HG03139 (cell line): ENCODE measurements around the gene OAF.

Experiments
- ATAC-seq: cut with Tn5 transposase; IDR thresholded peaks from one replicate; pipeline ENCODE4 v1.9.1; 2021; ENCODE audit not compliant: unreplicated experiment

OAF gene

GRCh38 chr11:120199613-120200012, 11.2 kb upstream of the OAF start:
- no peak for ATAC-seq

DNA sequence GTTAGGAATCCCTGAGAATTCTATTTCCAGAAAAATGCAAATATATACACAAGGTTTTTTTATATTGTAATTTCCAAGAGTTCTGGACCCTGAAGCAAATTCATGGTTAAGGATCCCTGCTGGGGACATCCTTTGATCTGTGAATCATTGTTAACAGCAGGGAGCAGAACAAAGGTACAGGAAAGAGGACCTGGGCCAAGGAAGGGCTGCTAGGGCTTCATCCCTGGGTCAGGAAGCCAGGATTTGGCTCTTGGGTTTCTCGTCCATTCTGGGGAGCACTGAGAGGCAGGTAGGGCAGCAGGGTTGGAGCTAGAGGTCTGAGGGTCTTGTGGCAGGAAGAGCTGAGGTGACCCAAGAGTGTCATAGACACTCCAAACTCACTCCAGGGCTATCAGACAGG, 10.2 kb upstream of the OAF start:
- no peak for ATAC-seq

- no peak for ATAC-seq
These were observed 9.2 kb upstream of the OAF start for GRCh38 chr11:120201653-120202052.

DNA sequence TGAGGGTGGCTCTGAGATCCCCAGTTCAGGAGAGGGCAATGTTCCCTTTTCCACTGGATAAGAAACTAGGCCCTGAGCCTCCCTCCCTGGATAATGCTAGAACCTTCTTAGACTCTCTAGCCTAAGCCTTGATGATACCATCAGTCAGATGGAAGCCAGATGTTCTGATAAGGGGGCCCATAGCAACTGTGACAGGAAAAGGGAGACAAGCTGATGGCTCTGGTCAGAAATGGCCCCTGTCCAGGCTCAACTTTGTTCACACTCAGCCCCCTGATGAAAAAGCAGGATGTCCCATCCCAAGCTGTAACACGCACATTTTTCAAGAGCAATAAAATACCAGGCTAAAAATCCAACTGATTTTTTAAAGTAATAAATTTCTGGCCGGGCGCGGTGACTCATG, 7.2 kb upstream of the OAF start:
- no peak for ATAC-seq

GRCh38 chr11:120205596-120206161, 5.2 kb upstream of the OAF start:
- no peak for ATAC-seq

GRCh38 chr11:120207512-120207911, 3.3 kb upstream of the OAF start:
- ATAC-seq, result no peak

- no peak for ATAC-seq
These were observed 2.8 kb upstream of the OAF start for GRCh38 chr11:120208001-120208441.

DNA sequence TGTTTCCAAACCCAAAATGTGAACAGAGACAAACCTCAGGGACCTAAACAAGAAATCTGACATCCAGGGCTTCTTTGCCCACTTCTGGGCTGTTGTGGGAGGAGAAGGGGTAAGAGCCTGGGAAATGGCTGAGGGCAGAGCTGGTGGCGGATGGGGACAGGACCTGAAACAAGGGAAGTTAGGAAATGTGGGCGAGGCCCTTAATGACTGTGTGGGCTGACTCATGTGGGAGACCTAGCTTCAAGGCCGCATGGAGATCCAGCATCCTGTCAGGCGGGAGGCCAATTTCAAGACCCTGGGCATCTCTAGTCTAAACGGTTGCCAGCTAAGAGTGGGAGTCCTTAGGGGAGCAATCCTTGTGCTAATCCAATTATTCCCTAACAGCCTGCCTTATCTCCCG, 2.1 kb upstream of the OAF start:
- ATAC-seq, result no peak

GRCh38 chr11:120209746-120210625, 846 bp upstream of the OAF start:
- no peak for ATAC-seq

DNA sequence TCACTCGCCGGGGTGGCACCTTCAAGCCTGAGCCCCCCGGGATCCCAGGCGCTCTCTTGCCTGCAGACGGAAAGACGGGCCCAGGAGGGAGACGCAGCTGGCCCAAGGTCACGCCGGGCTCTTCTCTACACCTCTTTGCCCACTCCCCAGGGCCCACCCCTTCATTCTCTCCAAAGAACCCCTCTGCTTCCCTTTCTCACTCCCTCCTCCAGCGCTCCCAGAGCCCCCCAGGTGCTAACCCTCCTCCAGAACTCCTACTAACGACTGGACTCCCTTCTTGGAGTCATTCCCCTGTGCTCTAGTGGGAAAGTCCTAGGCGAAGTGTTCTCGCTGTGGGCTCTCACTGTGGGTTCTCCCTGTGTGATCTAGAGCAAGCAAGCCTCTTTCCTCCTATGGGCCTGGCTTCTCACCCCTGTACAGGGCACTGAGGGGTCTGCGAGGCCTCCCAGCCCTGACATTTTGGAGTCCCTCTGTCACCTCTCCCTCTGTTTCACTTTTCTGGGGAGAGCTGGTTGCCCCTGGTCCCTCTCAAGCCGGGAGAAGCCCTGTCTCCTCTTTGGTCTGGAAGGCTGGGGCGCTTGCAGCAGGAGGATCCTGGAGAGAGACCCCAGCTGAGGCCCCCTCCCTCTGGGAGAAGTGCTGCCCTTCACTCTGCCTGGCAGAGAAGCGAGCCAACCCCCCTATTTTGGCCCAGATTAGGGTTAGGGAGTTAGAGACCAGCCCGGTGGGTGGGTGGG, 858 bp downstream of the OAF start:
- no peak for ATAC-seq

DNA sequence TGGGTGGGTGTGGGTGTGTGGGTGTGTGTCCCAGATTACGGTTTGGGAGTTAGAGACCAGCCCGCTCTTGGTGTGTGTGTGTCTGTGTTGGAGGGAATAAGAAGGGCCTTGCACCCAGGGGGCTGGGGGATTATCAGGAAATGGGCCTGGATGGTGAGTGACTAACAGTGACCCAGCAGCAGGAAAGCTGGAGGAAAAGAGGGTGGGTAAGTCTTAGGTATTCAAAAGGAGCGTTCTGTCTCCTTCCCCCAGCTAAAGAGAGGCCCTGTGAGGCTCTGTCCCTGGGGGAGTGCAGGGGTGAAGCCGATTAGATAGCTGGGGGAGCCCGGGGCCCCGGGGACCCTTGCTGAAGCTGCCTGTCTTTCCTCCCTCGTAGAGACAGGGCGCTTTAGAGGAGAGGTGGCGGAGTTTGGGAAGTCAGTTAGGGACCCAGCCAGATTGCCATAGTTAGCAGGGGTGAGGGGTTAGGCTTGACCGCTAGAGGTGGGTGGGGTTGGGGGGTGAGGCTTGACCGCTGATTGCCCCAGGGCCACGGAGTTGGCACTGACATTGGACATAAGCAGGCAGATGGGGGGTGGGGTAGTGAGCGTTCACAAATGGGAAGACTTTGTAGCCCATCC, 1.5 kb downstream of the OAF start:
- ATAC-seq, result no peak

DNA sequence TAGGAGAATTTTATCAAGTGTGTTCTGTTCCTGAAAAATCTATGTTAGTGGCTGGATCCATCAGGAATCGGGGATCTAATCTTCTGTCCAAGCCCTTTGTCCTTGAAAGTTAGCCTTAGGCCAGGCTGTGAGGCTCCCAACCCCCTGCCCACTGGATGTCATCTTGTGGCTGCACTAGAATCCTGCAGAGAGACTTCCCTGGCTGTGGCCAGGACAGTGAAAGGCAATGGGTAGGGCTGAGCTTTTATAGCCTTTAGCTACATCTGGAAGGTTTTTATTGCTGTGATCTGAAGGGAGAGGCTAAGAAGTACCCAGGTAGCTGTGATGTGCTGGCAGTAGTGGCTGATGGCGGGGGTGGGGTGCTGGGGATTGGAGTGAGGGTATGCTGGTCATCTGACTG, 2.1 kb downstream of the OAF start:
- ATAC-seq, result no peak

DNA sequence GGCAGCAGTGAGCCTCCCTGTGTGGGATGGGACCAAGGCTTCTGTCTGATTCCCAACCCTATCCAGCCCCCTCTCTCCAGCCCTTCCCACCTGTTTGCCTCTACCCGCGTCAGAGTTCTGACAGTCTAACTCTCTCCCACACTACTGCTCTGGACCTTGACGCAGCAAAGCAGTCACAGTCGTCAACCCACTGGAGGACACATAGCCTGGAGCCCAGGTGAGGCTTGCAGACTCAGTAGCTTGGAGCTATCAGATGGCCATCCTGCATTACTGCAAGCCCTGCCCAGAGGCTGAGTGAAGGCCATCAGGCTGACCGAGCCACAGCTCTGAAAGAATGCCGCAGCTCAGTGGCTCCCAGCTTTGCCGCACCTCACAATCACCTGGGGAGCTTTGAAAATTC, 3.7 kb downstream of the OAF start:
- ATAC-seq, result no peak

DNA sequence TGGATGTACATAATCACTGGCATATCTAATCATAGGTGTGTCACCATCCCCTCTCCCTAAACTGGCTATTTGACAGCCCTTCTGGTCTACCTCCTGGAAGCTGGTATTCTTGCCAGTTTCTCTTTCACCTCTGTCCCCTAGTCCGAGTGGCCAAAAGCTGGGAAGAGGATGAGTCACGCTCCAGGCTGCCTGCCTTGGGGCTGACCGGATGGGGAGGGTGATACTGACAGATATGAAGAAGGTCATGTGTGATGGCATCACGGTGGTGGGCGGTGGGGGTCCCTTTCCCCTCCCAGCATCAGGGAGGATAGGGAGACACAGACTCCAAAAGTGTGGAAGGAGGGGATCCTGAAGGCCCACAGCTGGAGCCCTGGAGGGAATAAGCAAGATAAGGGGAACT, 4.8 kb downstream of the OAF start:
- no peak for ATAC-seq

DNA sequence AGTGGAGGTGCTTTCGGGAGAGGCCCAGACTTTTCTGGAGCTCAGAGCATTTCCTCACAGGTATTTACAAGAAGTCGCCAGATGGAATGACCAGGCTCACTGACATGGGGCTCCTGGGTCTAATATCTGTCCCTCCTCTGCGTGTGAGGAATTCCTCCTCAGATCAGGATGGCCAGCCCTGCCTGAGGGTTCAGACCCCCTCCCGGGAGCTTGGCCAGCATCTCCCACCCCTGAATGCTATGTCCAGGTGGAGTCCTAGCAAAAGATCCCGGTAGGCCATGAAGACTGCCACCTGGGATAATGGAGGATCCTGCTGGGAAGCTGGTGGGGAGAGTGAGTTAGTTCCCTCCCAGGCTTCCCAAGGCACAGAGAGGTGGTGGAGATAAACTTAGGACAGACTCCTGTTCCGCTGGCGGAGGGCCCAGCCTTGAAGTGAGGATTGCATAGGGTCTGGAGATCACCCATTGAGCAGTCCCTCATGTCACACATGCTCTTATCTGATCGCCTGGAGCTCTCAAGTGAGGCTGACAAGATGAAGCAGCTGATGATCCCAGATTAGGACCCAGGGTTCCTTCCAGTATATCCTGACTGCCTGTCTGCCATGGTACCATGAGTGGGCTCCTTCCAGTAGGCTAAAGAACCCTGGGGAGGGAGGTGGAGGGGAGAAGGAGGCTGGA, 5.7 kb downstream of the OAF start:
- ATAC-seq, result no peak

DNA sequence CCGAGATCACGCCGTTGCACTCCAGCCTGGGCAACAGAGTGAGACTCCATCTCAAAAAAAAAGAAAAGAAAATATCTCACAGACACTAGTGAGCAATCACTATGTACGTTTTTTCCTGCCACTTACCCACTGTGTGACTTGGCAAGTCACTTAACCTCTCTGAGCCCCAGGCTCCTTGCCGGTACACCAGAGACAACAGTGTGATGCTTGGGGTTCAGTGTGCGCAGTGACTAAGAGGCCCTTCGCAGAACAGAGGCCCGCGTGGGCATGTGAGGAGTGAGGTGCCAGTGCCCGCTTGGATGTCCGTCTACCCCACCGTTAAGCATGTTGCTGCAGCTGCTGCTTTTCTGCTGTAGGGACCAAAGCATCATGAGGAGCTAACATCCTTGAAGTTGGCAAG, 6.7 kb downstream of the OAF start:
- ATAC-seq, result no peak

GRCh38 chr11:120217941-120218694, 7.3 kb downstream of the OAF start:
- ATAC-seq, result no peak

DNA sequence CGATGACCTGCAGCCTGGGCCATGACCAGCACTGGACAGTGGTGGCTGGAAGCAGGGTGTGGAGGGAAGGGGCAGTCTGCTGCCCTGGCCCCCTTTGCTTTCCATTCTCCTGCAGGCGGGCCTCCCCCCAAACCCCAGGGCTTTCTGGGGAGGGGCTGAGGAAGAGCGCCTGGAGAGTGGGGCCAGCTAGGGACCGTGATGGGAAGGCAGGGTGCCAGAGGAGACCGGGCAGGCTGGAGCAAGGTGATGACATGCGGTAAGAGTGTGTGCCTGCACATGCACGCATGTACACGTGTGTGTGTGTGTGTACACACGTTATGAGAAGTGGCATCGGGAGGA, 7.8 kb downstream of the OAF start:
- ATAC-seq, result no peak

DNA sequence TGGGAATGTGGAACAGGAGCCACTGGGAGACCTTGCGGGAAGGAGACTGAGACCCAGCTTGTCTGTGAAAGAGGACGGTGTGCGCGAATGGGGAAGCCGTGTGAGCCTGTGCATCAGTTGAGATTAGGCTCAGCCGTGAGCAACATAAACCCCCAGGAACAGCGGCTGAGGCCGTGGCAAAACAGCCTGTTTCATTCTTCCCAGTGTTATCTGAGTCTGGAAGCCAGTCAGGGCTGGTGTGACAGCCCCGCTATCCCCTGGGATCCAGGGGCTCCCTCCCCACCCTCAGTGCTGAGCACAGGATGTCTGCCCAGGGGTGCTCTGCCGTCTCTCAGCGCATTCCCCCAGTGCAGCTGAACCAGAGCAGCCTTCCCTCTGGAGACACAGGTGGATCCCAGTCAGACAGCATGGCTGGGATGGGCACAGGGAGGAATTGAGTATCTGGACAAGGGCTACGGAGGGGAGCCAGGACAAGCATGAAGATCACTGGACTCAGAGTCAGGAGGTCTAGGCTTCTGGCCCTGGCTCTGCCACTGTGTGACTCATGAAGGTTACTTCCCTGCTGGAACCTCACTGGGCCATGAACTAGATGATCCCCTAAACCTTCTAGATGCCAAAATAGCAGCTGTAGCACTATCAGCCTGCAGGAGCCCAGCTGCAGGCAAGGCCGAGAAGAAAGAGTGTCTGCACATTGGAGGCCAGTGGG, 8.6 kb downstream of the OAF start:
- ATAC-seq, result no peak
